ENCODE results near the gene RAD18. TPM values are rescaled to one million over a fixed set of nuclear protein-coding genes. Genes with fewer than 3 reads are reported as not detected.

RAD18 gene
- total RNA-seq, 1 donor from 2014 or later = 14.3 TPM

GRCh38 chr3:8966150-8966819 lies 3.0 kb upstream of the RAD18 start:
- DNase-seq (ENCODE audit: low read depth, low spot score) = no peak

- peak; percentile 11 for DNase-seq (ENCODE audit: low read depth, low spot score)
Measured at GRCh38 chr3:8964436-8965370, 1.4 kb upstream of the RAD18 start.

GRCh38 chr3:8962226-8962861 lies 928 bp downstream of the RAD18 start:
- DNase-seq (ENCODE audit: low read depth, low spot score) = no peak

GRCh38 chr3:8959668-8960067 lies 3.6 kb downstream of the RAD18 start:
- no peak for DNase-seq (ENCODE audit: low read depth, low spot score)

- no peak for DNase-seq (ENCODE audit: low read depth, low spot score)
Measured at GRCh38 chr3:8954938-8955763, 8.1 kb downstream of the RAD18 start.

GRCh38 chr3:8953313-8953712 lies 10.0 kb downstream of the RAD18 start:
- no peak for DNase-seq (ENCODE audit: low read depth, low spot score)

- DNase-seq (ENCODE audit: low read depth, low spot score) = no peak
Measured at GRCh38 chr3:8952130-8952529, 11.1 kb downstream of the RAD18 start.

- DNase-seq (ENCODE audit: low read depth, low spot score) = no peak
Measured at GRCh38 chr3:8945890-8946600, 17.2 kb downstream of the RAD18 start.

GRCh38 chr3:8942746-8943488 lies 20.4 kb downstream of the RAD18 start:
- DNase-seq (ENCODE audit: low read depth, low spot score) = no peak

GRCh38 chr3:8942115-8942514 lies 21.2 kb downstream of the RAD18 start:
- no peak for DNase-seq (ENCODE audit: low read depth, low spot score)

- DNase-seq (ENCODE audit: low read depth, low spot score) = no peak
Measured at GRCh38 chr3:8938021-8938420, 25.3 kb downstream of the RAD18 start.

GRCh38 chr3:8937064-8938020 lies 25.9 kb downstream of the RAD18 start:
- DNase-seq (ENCODE audit: low read depth, low spot score) = peak; percentile 57

- no peak for DNase-seq (ENCODE audit: low read depth, low spot score)
Measured at GRCh38 chr3:8932507-8932906, 30.8 kb downstream of the RAD18 start.

GRCh38 chr3:8931342-8931741 lies 31.9 kb downstream of the RAD18 start:
- DNase-seq (ENCODE audit: low read depth, low spot score) = no peak

- DNase-seq (ENCODE audit: low read depth, low spot score) = no peak
Measured at GRCh38 chr3:8929860-8930259, 33.4 kb downstream of the RAD18 start.

- DNase-seq (ENCODE audit: low read depth, low spot score) = no peak
Measured at GRCh38 chr3:8914491-8914890, 48.8 kb downstream of the RAD18 start.

GRCh38 chr3:8911781-8912180 lies 51.5 kb downstream of the RAD18 start:
- no peak for DNase-seq (ENCODE audit: low read depth, low spot score)

GRCh38 chr3:8909160-8909559 lies 54.1 kb downstream of the RAD18 start:
- no peak for DNase-seq (ENCODE audit: low read depth, low spot score)

- no peak for DNase-seq (ENCODE audit: low read depth, low spot score)
Measured at GRCh38 chr3:8903191-8903590, 60.1 kb downstream of the RAD18 start.
